Measurements from ENCODE around the gene MLH3.

Gene MLH3

DNA sequence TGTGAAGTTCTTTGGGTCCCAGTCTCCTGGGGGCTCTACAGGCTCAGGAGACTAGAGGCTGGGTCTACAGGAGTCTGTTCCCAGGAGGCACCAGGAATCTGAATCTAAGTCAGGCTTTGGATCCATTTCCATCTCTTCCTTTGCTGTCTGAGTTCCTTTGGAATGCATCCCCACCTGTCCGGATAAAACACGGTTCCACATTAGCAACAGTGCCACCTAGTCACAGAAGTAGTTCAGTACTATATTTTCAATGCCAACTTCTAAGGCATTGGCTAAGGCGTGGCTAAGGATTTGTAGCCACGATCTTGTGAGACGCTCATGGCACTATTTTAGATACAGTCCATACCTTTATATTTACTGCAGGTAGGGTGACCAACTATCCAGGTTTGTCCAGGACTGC is 33.2 kb upstream of the MLH3 start:
- TF ChIP-seq GABPA (IDR thresholded peaks at IDR 0.05; ENCODE audit: low read depth) (no peak), CTCF (IDR thresholded peaks at IDR 0.05; ENCODE audit: insufficient read depth, low read length) (no peak), REST (IDR thresholded peaks at IDR 0.05; ENCODE audit: insufficient replicate concordance, low read depth) (no peak), POLR2AphosphoS5 (IDR thresholded peaks at IDR 0.05; ENCODE audit: low read depth) (no peak), SPI1 (IDR thresholded peaks at IDR 0.05; ENCODE audit: borderline replicate concordance, low read depth) (no peak)
- DNase-seq (ENCODE audit: low read depth in 1 of 2, low spot score in 1 of 2): no peak

GRCh38 chr14:75083271-75083670 is 32.0 kb upstream of the MLH3 start:
- DNase-seq (ENCODE audit: low read depth in 1 of 2, low spot score in 1 of 2): no peak
- TF ChIP-seq POLR2AphosphoS5 (IDR thresholded peaks at IDR 0.05; ENCODE audit: low read depth) (no peak), GABPA (IDR thresholded peaks at IDR 0.05; ENCODE audit: low read depth) (no peak), SPI1 (IDR thresholded peaks at IDR 0.05; ENCODE audit: borderline replicate concordance, low read depth) (no peak), REST (IDR thresholded peaks at IDR 0.05; ENCODE audit: insufficient replicate concordance, low read depth) (no peak), CTCF (IDR thresholded peaks at IDR 0.05; ENCODE audit: insufficient read depth, low read length) (no peak)
- Histone ChIP-seq H3K27me3 (ENCODE audit: insufficient read depth, poor library complexity, severe bottlenecking) (no peaks in the 10 kb centered on the region), H3K27ac (replicated peaks) (no peak overlapping the region), H3K4me3 (replicated peaks; ENCODE audit: insufficient read depth, low read length) (no peak overlapping the region)

More for the DNA sequence above, 33.2 kb upstream of the MLH3 start:
- H3K4me3 ChIP-seq (replicated peaks; ENCODE audit: insufficient read depth, low read length): no peak overlapping the region
- H3K27me3 ChIP-seq (ENCODE audit: insufficient read depth, poor library complexity, severe bottlenecking): no peaks in the 10 kb centered on the region
- no peak overlapping the region for H3K27ac ChIP-seq (replicated peaks)

GRCh38 chr14:75081660-75082229 is 30.5 kb upstream of the MLH3 start:
- Histone ChIP-seq H3K4me3 (replicated peaks; ENCODE audit: insufficient read depth, low read length) (no peak overlapping the region), H3K27me3 (ENCODE audit: insufficient read depth, poor library complexity, severe bottlenecking) (no peaks in the 10 kb centered on the region), H3K27ac (replicated peaks) (no peak overlapping the region)
- TF ChIP-seq POLR2AphosphoS5 (IDR thresholded peaks at IDR 0.05; ENCODE audit: low read depth) (no peak), REST (IDR thresholded peaks at IDR 0.05; ENCODE audit: insufficient replicate concordance, low read depth) (no peak), CTCF (IDR thresholded peaks at IDR 0.05; ENCODE audit: insufficient read depth, low read length) (no peak), SPI1 (IDR thresholded peaks at IDR 0.05; ENCODE audit: borderline replicate concordance, low read depth) (no peak), GABPA (IDR thresholded peaks at IDR 0.05; ENCODE audit: low read depth) (no peak)
- no peak for DNase-seq (ENCODE audit: low read depth in 1 of 2, low spot score in 1 of 2)
